Ovary (tissue), 9 donors: ENCODE data around the gene MSH2. TPM values are rescaled to one million over a fixed set of nuclear protein-coding genes. Genes with fewer than 3 reads are reported as not detected.

Experiments used
- DNase-seq, 5 donors: peaks; one replicate each; pipeline ENCODE4 v3.0.0-alpha.2; 2019 to 2020
- H3K27ac ChIP-seq, 2 donors: fragments of 200-600 bp; one replicate each; pipeline versions ENCODE4 v1.5.1 to v1.8.0; 2019 to 2022
- H3K27me3 ChIP-seq: fragments of 200-600 bp; one replicate; pipeline ENCODE4 v1.8.0; 2022
- H3K36me3 ChIP-seq: fragments of 200-600 bp; sonication (generic); one replicate; pipeline ENCODE4 v1.5.1; 2019
- H3K4me1 ChIP-seq: one replicate; pipeline ENCODE4 v1.8.1; 2013; ENCODE audit warnings: mild to moderate bottlenecking, moderate library complexity; ENCODE audit not compliant: insufficient read depth
- H3K4me3 ChIP-seq: fragments of 200-600 bp; sonication (generic); one replicate; pipeline ENCODE4 v1.5.1; 2017
- H3K9me3 ChIP-seq, 2 donors: fragments of 200-600 bp in 1 of 2; sonication (generic) in 1 of 2; one replicate each; pipeline versions ENCODE4 v1.5.1 to v1.8.1; 2013 to 2019; ENCODE audit warnings: mild to moderate bottlenecking in 1 of 2, moderate library complexity in 1 of 2
- CTCF ChIP-seq, 3 donors: fragments of 450-650 bp in 2 of 3; fragments of 200-600 bp in 1 of 3; IDR thresholded peaks; one replicate each; pipeline versions ENCODE4 v1.5.1 to v1.8.0; 2016 to 2022; ENCODE audit warnings: antibody characterized with exemption in 3 of 3, mild to moderate bottlenecking in 1 of 3
- EP300 ChIP-seq: sonication (generic); formaldehyde crosslinking; IDR thresholded peaks from one replicate; pipeline ENCODE4 v1.6.1; 2017; ENCODE audit warnings: antibody characterized with exemption
- POLR2A ChIP-seq: fragments of 450-650 bp; IDR thresholded peaks from one replicate; pipeline ENCODE4 v1.6.1; 2017; ENCODE audit warnings: antibody characterized with exemption, mild to moderate bottlenecking, moderate library complexity
- WGBS, 3 donors: extraction: QIAGEN DNeasy Blood & Tissue Kit in 1 of 3; methylation state at CpG; one replicate each; pipeline versions ENCODE4 v1.1.5 to v1.1.7; 2013 to 2017; 5-methylcytosine and 5-hydroxymethylcytosine counted together
- intact Hi-C, 4 donors: fragments of 100-400 bp; cut with DNase I; formaldehyde crosslinking; loops; one replicate each; pipeline versions ENCODE4 v1.11.0 to v1.15.1; 2022 to 2023
- polyA plus RNA-seq, 2 donors: library from polyadenylated mRNA; stranded (reverse); fragments of 200-250 nt in 1 of 2; fragments of 350-450 nt in 1 of 2; fragmentation: Illumina TruSeq in 1 of 2; extraction: RNeasy Lipid Tissue Mini Kit (QIAGEN cat#74804) in 1 of 2; gene quantifications; one replicate each; pipeline ENCODE4 v1.2.3, GENCODE V29; 2013 to 2014
- total RNA-seq, 7 donors: library from RNA; depleted of rRNA in 2 of 7; stranded (reverse); fragments of >200 nt in 2 of 7; fragmentation: NEBNext Ultra II Directional in 3 of 7; extraction: Animal tissue kit (Norgen Biotek cat#: 25700) in 3 of 7; gene quantifications; one replicate each; pipeline versions ENCODE4 v1.1.0 to v1.2.4, GENCODE V29; 2016 to 2023
- donor health status: DM: no; HTN: no; CAD: no; lungs with moderate emphysema.
- donor health status: DM: no; HTN: no; CAD: no.
- donor health status: Bipolar disorder and iron deficiency.
- donor health status: DM: yes; HTN: yes; CAD: no.
- donor health status: DM: no; HTN: no; CAD: no.
- donor health status: DM: yes; HTN: yes; CAD: no.

Gene MSH2
- total and polyA plus RNA-seq, 9 donors, result 8.5 to 16.4 (median 10.7) TPM

- intact Hi-C loops, result loop anchor here in 3 of 4 donors (10.0 kb wide), 1 partner anchor 54 kb away; no protein-coding TSS in a partner anchor
These were observed 14.1 kb upstream of the MSH2 start for GRCh38 chr2:47388888-47389287.

GRCh38 chr2:47389692-47390091 is 13.3 kb upstream of the MSH2 start:
- TF ChIP-seq EP300, result no peak
- no peak for TF ChIP-seq POLR2A
- TF ChIP-seq CTCF (IDR thresholded peaks at IDR 0.05), result no peak
- no peak overlapping the region for H3K4me3 ChIP-seq
- no peaks in the 10 kb centered on the region for H3K4me1 ChIP-seq
- H3K9me3 ChIP-seq, result no peaks in the 10 kb centered on the region
- intact Hi-C loops, result loop anchor here in 3 of 4 donors (10.0 kb wide), 1 partner anchor 55 kb away; no protein-coding TSS in a partner anchor
- no peaks in the 10 kb centered on the region for H3K27me3 ChIP-seq
- H3K36me3 ChIP-seq, result no peaks in the 10 kb centered on the region
- WGBS, 3 donors, result 83 to 93% (median 89%) methylated on average over 1 of the region's 1 CpG
- no peak overlapping the region for H3K27ac ChIP-seq
- no peak for DNase-seq

More at GRCh38 chr2:47388888-47389287, 14.1 kb upstream of the MSH2 start:
- DNase-seq, result no peak
- Histone ChIP-seq H3K4me1 (no peaks in the 10 kb centered on the region), H3K9me3 (no peaks in the 10 kb centered on the region), H3K36me3 (no peaks in the 10 kb centered on the region), H3K27ac (no peak overlapping the region), H3K4me3 (no peak overlapping the region), H3K27me3 (no peaks in the 10 kb centered on the region)
- TF ChIP-seq POLR2A, result no peak
- TF ChIP-seq EP300, result no peak
- no peak for TF ChIP-seq CTCF (IDR thresholded peaks at IDR 0.05)
- WGBS, 3 donors, result 54 to 59% (median 58%) methylated on average over 2 of the region's 2 CpGs

- H3K9me3 ChIP-seq, result no peaks in the 10 kb centered on the region
These were observed 984 bp upstream of the MSH2 start for GRCh38 chr2:47401789-47402554.

GRCh38 chr2:47402555-47402804 is 476 bp upstream of the MSH2 start:
- 1 to 2% (median 1%) methylated on average over 8 of the region's 8 CpGs for WGBS, 3 donors
- TF ChIP-seq EP300, result no peak
- no peak for TF ChIP-seq POLR2A
- no peak for TF ChIP-seq CTCF (IDR thresholded peaks at IDR 0.05)
- DNase-seq, result no peak
- Histone ChIP-seq H3K9me3 (no peaks in the 10 kb centered on the region), H3K36me3 (no peaks in the 10 kb centered on the region), H3K4me1 (peaks cover 10% of the 10 kb centered on the region), H3K27me3 (no peaks in the 10 kb centered on the region), H3K27ac (no peak overlapping the region), H3K4me3 (peak overlapping the region; percentile 87)
- intact Hi-C loops, result no loop called here

More at GRCh38 chr2:47401789-47402554, 984 bp upstream of the MSH2 start:
- peaks cover 8% of the 10 kb centered on the region for H3K4me1 ChIP-seq
- no peaks in the 10 kb centered on the region for H3K36me3 ChIP-seq
- TF ChIP-seq POLR2A (no peak), CTCF (IDR thresholded peaks at IDR 0.05) (no peak), EP300 (no peak)
- peak overlapping the region; percentile 87 for H3K4me3 ChIP-seq
- peak in 1 of 5 donors; percentile 30 for DNase-seq
- intact Hi-C loops, result no loop called here
- 46 to 59% (median 57%) methylated on average over 36 of the region's 36 CpGs for WGBS, 3 donors
- no peaks in the 10 kb centered on the region for H3K27me3 ChIP-seq
- H3K27ac ChIP-seq, result no peak overlapping the region
